ENCODE results near the gene RPS15A. TPM values are rescaled to one million over a fixed set of nuclear protein-coding genes. Genes with fewer than 3 reads are reported as not detected.
A peak's percentile ranks its signal among the peaks of the same experiment; 100 is the strongest.

RPS15A gene
- total RNA-seq (2022) (1,469 and 1,473 TPM in 2 replicates), Bru-seq, nascent RNA (percentile 99 among the genes with signal in this experiment), BruChase-seq, experiment 1, labeled RNA remaining after a 2-hour chase (percentile 97 among the genes with signal in this experiment), BruChase-seq, experiment 2, labeled RNA remaining after a 6-hour chase (percentile 99 among the genes with signal in this experiment)
- long read RNA-seq, transcript RPS15A-201 (5 exons, 2,203 nt), result minor isoform, 74 of 781 reads
- long read RNA-seq, transcript RPS15A-205 (5 exons, 802 nt), result minor isoform, 6 of 781 reads
- long read RNA-seq, transcript RPS15A-203 (5 exons, 525 nt), result major isoform, 652 of 781 reads
- long read RNA-seq, partial matches to known transcripts, result 35 of 781 reads
- long read RNA-seq, other reads (novel, unspliced or antisense), result 5 of 781 reads

- Histone ChIP-seq H3K27me3 (replicated peaks; ENCODE audit: control insufficient read depth, insufficient read depth, low read length) (no peaks in the 10 kb centered on the region), H3K9me3 (no peaks in the 10 kb centered on the region), H3K36me3 (ENCODE audit: control insufficient read depth, insufficient read depth, low read length) (peaks cover 1% of the 10 kb centered on the region; the same call in 1 of the 2 replicates), H3K4me1 (peaks cover 19% of the 10 kb centered on the region), H3K4me3 (ENCODE audit: low read depth, low read length) (peak within 1 kb of the TSS; percentile 73)
- intact Hi-C loops (cut with micrococcal nuclease; ENCODE audit: unreplicated experiment), result loop anchor here (1.0 to 2.0 kb wide), 2 partner anchors 136 to 733 kb away; partner anchors contain the start of genes CCP110, GDE1 and SMG1
- ChIA-PET CTCF (interaction anchor here (0.7 to 2.9 kb wide), 2 partner anchors 11 to 280 kb away, joined by 3 to 30 read pairs; partner anchors contain the start of gene ARL6IP1), POLR2A (interaction anchor here (0.6 to 5.4 kb wide), 6 partner anchors 11 to 443 kb away, joined by 3 to 105 read pairs (median 4); partner anchors contain the start of genes ARL6IP1, COQ7 and SMG1)
- H3K4me1 Mint-ChIP-seq (ENCODE audit: low read depth, unreplicated experiment), result peaks cover 15% of the 10 kb centered on the region
- H3K27ac Mint-ChIP-seq (ENCODE audit: unreplicated experiment), result peak within 1 kb of the TSS; percentile 97
- peaks cover 93% of the 10 kb centered on the region for H3K36me3 Mint-ChIP-seq (ENCODE audit: insufficient read depth, unreplicated experiment)
- H3K27me3 Mint-ChIP-seq (ENCODE audit: insufficient read depth, unreplicated experiment), result no peaks in the 10 kb centered on the region
- no TSS peak for BruUV-seq (replicated peaks)
- DNase-seq, result peak; percentile 96 to 98
- TF ChIP-seq CTCF (IDR thresholded peaks at IDR 0.05; ENCODE audit: insufficient read depth in 1 of 2, low read depth in 1 of 2, low read length in 1 of 2, severe bottlenecking in 1 of 2, unreplicated experiment in 1 of 2), result no peak
- H3K9me3 Mint-ChIP-seq (ENCODE audit: unreplicated experiment), result no peaks in the 10 kb centered on the region
- H3K4me3 Mint-ChIP-seq (ENCODE audit: unreplicated experiment), result peak within 1 kb of the TSS; percentile 97
These were observed at the start of gene RPS15A for GRCh38 chr16:18789850-18790706. RPS15A (minus strand) TSS chr16:18790334; CDS start chr16:18789113, 1,221 bp downstream.

- no peaks in the 10 kb centered on the region for H3K9me3 ChIP-seq
- H3K36me3 ChIP-seq (ENCODE audit: control insufficient read depth, insufficient read depth, low read length), result peaks cover 5% of the 10 kb centered on the region; the same call in 1 of the 2 replicates
- H3K27me3 ChIP-seq (replicated peaks; ENCODE audit: control insufficient read depth, insufficient read depth, low read length), result no peaks in the 10 kb centered on the region
- Mint-ChIP-seq H3K36me3 (ENCODE audit: insufficient read depth, unreplicated experiment) (peaks cover 93% of the 10 kb centered on the region), H3K4me1 (ENCODE audit: low read depth, unreplicated experiment) (peaks cover 14% of the 10 kb centered on the region), H3K4me3 (ENCODE audit: unreplicated experiment) (no peak overlapping the region), H3K27me3 (ENCODE audit: insufficient read depth, unreplicated experiment) (no peaks in the 10 kb centered on the region), H3K9me3 (ENCODE audit: unreplicated experiment) (no peaks in the 10 kb centered on the region), H3K27ac (ENCODE audit: unreplicated experiment) (peak overlapping the region; percentile 7)
- POLR2A ChIA-PET, result interaction anchor here (0.9 to 1.0 kb wide), 2 partner anchors 38 to 50 kb away, joined by 3 read pairs; partner anchors contain the start of genes ARL6IP1 and RPS15A
- H3K4me1 ChIP-seq, result no peaks in the 10 kb centered on the region
- CTCF ChIA-PET, result no interaction called here
- intact Hi-C loops (cut with micrococcal nuclease; ENCODE audit: unreplicated experiment), result no loop called here
- BruUV-seq (replicated peaks), result no TSS peak
- TF ChIP-seq CTCF (IDR thresholded peaks at IDR 0.05; ENCODE audit: insufficient read depth in 1 of 2, low read depth in 1 of 2, low read length in 1 of 2, severe bottlenecking in 1 of 2, unreplicated experiment in 1 of 2), result no peak
- H3K4me3 ChIP-seq (ENCODE audit: low read depth, low read length), result no peak overlapping the region
- DNase-seq, result peak; percentile 46 to 62
These were observed 49.4 kb upstream of the RPS15A start for GRCh38 chr16:18839555-18839954.

- H3K27ac Mint-ChIP-seq (ENCODE audit: unreplicated experiment), result no peak overlapping the region
- H3K4me3 Mint-ChIP-seq (ENCODE audit: unreplicated experiment), result no peak overlapping the region
- H3K4me1 Mint-ChIP-seq (ENCODE audit: low read depth, unreplicated experiment), result peaks cover 14% of the 10 kb centered on the region
- BruUV-seq (replicated peaks), result no TSS peak
- ChIA-PET POLR2A (no interaction called here), CTCF (no interaction called here)
- no peaks in the 10 kb centered on the region for H3K9me3 ChIP-seq
- no peaks in the 10 kb centered on the region for H3K27me3 Mint-ChIP-seq (ENCODE audit: insufficient read depth, unreplicated experiment)
- no peaks in the 10 kb centered on the region for H3K27me3 ChIP-seq (replicated peaks; ENCODE audit: control insufficient read depth, insufficient read depth, low read length)
- intact Hi-C loops (cut with micrococcal nuclease; ENCODE audit: unreplicated experiment), result no loop called here
- peaks cover 79% of the 10 kb centered on the region for H3K36me3 Mint-ChIP-seq (ENCODE audit: insufficient read depth, unreplicated experiment)
- no peak overlapping the region for H3K4me3 ChIP-seq (ENCODE audit: low read depth, low read length)
- no peaks in the 10 kb centered on the region for H3K9me3 Mint-ChIP-seq (ENCODE audit: unreplicated experiment)
- no peak for TF ChIP-seq CTCF (IDR thresholded peaks at IDR 0.05; ENCODE audit: insufficient read depth in 1 of 2, low read depth in 1 of 2, low read length in 1 of 2, severe bottlenecking in 1 of 2, unreplicated experiment in 1 of 2)
- no peaks in the 10 kb centered on the region for H3K4me1 ChIP-seq
- no peak for DNase-seq
- H3K36me3 ChIP-seq (ENCODE audit: control insufficient read depth, insufficient read depth, low read length), result peaks cover 5% of the 10 kb centered on the region
These were observed 46.6 kb upstream of the RPS15A start for GRCh38 chr16:18836702-18837101.
